ENCODE results near the gene CLASP2.

CLASP2 gene

GRCh38 chr3:33636125-33636850, 81.8 kb downstream of the CLASP2 start:
- TF ChIP-seq NFIC (IDR thresholded peaks at IDR 0.05) (no peak), TCF12 (IDR thresholded peaks at IDR 0.05; ENCODE audit: low read depth) (no peak), REST (IDR thresholded peaks at IDR 0.05; ENCODE audit: low read depth) (no peak), CEBPB (IDR thresholded peaks at IDR 0.05) (peak; percentile 32; the same call in 1 of the 2 replicates), TEAD4 (IDR thresholded peaks at IDR 0.05) (no peak), EP300 (IDR thresholded peaks at IDR 0.05; ENCODE audit: borderline replicate concordance) (no peak), USF1 (IDR thresholded peaks at IDR 0.05) (no peak), MAX (IDR thresholded peaks at IDR 0.05) (no peak), CREB1 (IDR thresholded peaks at IDR 0.05; ENCODE audit: low read depth) (no peak), ZBTB7A (IDR thresholded peaks at IDR 0.05; ENCODE audit: low read depth) (no peak), RAD21 (IDR thresholded peaks at IDR 0.05; ENCODE audit: low read depth) (peak; percentile 71), FOXM1 (IDR thresholded peaks at IDR 0.05; ENCODE audit: borderline replicate concordance, low read depth) (no peak)

DNA sequence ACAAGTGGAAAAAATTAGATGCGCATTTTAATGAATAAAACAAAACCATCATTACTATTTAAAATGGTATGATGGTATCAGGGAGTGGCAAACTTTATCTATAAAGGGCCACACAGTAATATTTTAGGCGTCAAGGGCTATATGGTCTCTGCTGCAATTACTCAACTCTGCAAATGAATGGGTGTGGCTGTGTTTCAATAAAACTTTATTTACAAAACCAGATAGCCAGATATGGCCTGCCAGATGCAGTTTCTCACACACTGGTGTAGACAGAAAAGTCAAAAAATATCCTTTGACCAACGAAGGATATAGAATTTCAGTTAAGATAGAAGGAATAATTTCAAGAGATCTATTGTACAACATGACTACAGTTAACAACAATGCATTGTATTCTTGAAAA, 83.8 kb downstream of the CLASP2 start:
- TF ChIP-seq FOXM1 (IDR thresholded peaks at IDR 0.05; ENCODE audit: borderline replicate concordance, low read depth), result no peak
- TF ChIP-seq ZBTB7A (IDR thresholded peaks at IDR 0.05; ENCODE audit: low read depth), result no peak
- no peak for TF ChIP-seq TEAD4 (IDR thresholded peaks at IDR 0.05)
- no peak for TF ChIP-seq MAX (IDR thresholded peaks at IDR 0.05)

GRCh38 chr3:33629219-33629618, 88.8 kb downstream of the CLASP2 start:
- no peak for TF ChIP-seq TCF12 (IDR thresholded peaks at IDR 0.05; ENCODE audit: low read depth)
- no peak for TF ChIP-seq YY1 (IDR thresholded peaks at IDR 0.05; ENCODE audit: low read depth)
- no peak for TF ChIP-seq NFIC (IDR thresholded peaks at IDR 0.05)

GRCh38 chr3:33624756-33625155, 93.3 kb downstream of the CLASP2 start:
- TF ChIP-seq NFIC (IDR thresholded peaks at IDR 0.05) (no peak), FOXM1 (IDR thresholded peaks at IDR 0.05; ENCODE audit: borderline replicate concordance, low read depth) (no peak), REST (IDR thresholded peaks at IDR 0.05; ENCODE audit: low read depth) (no peak), USF1 (IDR thresholded peaks at IDR 0.05) (no peak), EP300 (IDR thresholded peaks at IDR 0.05; ENCODE audit: borderline replicate concordance) (no peak), CREB1 (IDR thresholded peaks at IDR 0.05; ENCODE audit: low read depth) (no peak), ZBTB7A (IDR thresholded peaks at IDR 0.05; ENCODE audit: low read depth) (no peak), TAF1 (IDR thresholded peaks at IDR 0.05; ENCODE audit: low read depth) (no peak)

DNA sequence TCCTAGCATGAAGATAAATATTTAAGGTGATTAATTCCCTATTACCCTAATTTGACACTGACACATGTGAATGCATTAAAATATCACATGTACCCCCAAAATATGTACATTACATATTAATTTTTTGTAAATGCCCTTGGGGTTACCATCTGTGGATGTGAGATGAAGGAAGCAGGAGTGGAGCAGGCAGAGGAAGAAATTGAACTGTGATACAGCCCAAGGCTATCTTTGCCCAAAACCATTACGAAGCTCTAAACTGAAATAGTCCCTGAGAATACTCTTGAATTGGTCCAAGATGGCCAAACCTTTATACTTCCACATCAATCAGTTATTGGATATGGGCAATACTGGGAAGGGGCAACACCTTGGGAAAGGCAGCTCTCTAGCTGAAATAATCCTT, 105.0 kb downstream of the CLASP2 start:
- no peak for TF ChIP-seq TEAD4 (IDR thresholded peaks at IDR 0.05)
- no peak for TF ChIP-seq FOXM1 (IDR thresholded peaks at IDR 0.05; ENCODE audit: borderline replicate concordance, low read depth)
- TF ChIP-seq RAD21 (IDR thresholded peaks at IDR 0.05; ENCODE audit: low read depth), result no peak
- TF ChIP-seq REST (IDR thresholded peaks at IDR 0.05; ENCODE audit: low read depth), result no peak
- TF ChIP-seq NFIC (IDR thresholded peaks at IDR 0.05), result no peak
- no peak for TF ChIP-seq CREB1 (IDR thresholded peaks at IDR 0.05; ENCODE audit: low read depth)
- TF ChIP-seq EGR1 (IDR thresholded peaks at IDR 0.05), result no peak
- no peak for TF ChIP-seq ZBTB7A (IDR thresholded peaks at IDR 0.05; ENCODE audit: low read depth)
- TF ChIP-seq MAX (IDR thresholded peaks at IDR 0.05), result no peak
- TF ChIP-seq CEBPB (IDR thresholded peaks at IDR 0.05), result no peak
- TF ChIP-seq TCF12 (IDR thresholded peaks at IDR 0.05; ENCODE audit: low read depth), result no peak
- TF ChIP-seq EP300 (IDR thresholded peaks at IDR 0.05; ENCODE audit: borderline replicate concordance), result no peak
- TF ChIP-seq YY1 (IDR thresholded peaks at IDR 0.05; ENCODE audit: low read depth), result no peak
- no peak for TF ChIP-seq USF1 (IDR thresholded peaks at IDR 0.05)
- TF ChIP-seq TAF1 (IDR thresholded peaks at IDR 0.05; ENCODE audit: low read depth), result no peak

Data from Ishikawa (cell line).